GM18519 (cell line): Measurements from ENCODE around the gene FAM13A.
"Not testable (repeated sequence)": the region's sequence is repeated elsewhere in the genome, so short reads cannot be mapped to it uniquely, and the experiment has no call there.

Source experiments
- ATAC-seq: cut with Tn5 transposase; IDR thresholded peaks from one replicate; pipeline ENCODE4 v1.9.1; 2021; ENCODE audit warnings: mild to moderate bottlenecking, moderate library complexity; ENCODE audit not compliant: unreplicated experiment, low FRiP score

Gene FAM13A

GRCh38 chr4:89044147-89044900 is 12.7 kb downstream of the FAM13A start:
- no peak for ATAC-seq

GRCh38 chr4:89042055-89042454 is 14.9 kb downstream of the FAM13A start:
- no peak for ATAC-seq

DNA sequence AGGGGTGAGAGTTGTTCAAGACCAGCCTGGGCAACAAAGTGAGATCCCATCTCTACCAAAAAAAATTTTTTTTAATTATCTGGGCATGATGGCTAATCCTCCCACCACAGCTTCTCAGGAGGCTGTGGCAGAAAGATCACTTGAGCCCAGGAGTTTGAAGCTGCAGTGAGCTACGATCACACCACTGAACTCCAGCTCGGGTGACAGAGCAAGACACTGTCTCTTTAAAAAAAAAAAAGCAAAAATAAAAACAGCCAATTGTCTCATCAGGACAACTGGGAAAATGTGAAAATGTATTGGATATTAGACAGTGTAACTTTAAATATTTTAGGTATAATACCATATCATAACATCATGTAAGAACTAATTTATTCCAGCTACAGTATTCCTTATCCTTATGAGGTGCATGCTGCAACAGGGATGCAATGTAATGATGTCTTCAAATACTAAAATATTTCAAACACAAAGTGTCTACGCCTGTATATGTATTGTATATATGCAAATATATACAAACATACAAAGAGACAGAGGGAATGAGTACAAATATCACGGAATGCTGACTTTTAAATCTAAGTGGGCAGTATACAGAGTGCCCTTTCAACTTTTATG is 17.2 kb downstream of the FAM13A start:
- no peak for ATAC-seq

- no peak for ATAC-seq
Observed at GRCh38 chr4:89036535-89036934, 20.4 kb downstream of the FAM13A start.

GRCh38 chr4:89031272-89031671 is 25.7 kb downstream of the FAM13A start:
- ATAC-seq = no peak

DNA sequence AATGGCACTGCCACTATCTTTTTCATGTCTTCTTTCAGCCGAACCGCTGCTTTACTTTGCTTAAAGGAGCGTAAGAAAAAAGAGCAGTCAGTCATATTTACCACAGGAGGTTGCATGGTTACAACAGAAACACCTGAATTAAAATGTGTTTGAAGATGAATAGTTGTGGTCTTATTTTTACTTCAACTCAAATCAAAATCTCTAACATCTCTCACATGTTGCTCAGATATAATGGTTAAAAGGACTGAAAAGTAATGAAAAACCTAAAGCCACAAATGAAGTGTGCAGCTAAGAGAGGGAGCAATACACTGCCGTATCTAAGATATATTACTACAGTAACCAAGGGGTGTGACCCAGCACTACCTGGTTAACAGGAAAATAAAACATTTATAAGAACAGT is 27.4 kb downstream of the FAM13A start:
- ATAC-seq = no peak

DNA sequence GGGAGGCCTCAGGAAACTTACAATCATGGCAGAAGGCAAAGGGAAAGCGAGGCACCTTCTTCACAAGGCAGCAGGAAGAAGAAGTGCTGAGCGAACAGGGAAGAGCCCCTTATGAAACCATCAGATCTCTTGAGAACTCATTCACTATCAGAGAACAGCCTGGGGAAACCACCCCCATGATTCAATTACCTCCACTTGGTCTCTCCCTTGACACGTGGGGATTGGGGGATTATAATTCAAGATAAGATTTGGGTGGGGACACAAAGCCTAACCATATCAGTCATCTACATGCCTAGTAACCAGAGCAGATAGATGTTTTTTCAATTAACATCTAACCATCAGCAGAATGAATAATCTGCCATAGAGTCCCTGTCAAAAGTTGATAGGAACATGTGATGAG is 30.4 kb downstream of the FAM13A start:
- ATAC-seq = no peak

DNA sequence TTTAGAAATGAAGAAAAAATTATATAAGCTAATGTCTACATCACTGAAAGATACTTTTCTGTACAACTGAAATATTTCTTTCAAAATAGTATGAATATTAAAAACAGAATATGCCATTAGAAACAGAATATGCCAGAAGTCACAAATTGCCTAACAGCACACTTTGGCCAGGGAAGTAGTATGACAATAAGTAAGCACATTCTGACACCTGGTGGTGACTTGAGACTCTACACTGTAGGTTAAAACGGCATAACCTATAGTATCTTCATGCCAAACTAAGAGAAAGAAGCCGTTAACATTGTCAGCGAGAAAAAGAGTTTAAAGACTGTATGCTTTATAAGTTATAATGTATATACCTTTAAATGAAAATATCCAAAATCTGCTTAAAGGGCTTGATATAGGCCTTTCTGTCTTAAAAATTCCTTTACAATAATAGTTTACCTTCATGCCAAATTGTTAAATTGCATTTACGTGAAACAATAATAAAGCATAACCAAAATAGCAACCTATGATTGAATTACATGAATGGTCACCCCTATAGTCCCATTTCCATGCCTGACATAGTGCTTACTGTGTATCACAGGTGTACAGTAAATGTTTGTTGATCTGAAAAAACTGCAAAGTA is 32.8 kb downstream of the FAM13A start:
- ATAC-seq = peak; percentile 97

GRCh38 chr4:89023140-89023539 is 33.8 kb downstream of the FAM13A start:
- ATAC-seq = no peak

- no peak for ATAC-seq
Observed at GRCh38 chr4:89022426-89023128, 34.4 kb downstream of the FAM13A start.

DNA sequence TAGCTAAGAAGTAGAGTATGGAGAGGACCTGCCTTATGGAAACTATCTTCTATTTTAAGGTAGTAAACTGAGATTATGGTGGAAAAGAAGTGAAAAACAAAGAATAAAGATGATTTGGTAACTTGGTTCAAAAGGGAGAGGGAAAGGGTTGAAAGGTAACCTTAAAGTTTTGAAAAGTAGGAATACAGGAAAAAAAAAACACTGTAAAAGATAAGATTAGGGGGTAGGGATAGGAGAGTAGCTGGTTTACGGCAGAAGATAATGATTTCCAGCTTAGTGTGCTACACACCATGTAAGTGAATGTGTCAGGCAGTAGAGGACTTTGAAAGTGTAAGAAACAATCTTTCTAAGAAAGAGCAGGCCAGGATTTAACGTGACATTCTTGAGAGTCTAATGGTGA is 35.3 kb downstream of the FAM13A start:
- no peak for ATAC-seq

DNA sequence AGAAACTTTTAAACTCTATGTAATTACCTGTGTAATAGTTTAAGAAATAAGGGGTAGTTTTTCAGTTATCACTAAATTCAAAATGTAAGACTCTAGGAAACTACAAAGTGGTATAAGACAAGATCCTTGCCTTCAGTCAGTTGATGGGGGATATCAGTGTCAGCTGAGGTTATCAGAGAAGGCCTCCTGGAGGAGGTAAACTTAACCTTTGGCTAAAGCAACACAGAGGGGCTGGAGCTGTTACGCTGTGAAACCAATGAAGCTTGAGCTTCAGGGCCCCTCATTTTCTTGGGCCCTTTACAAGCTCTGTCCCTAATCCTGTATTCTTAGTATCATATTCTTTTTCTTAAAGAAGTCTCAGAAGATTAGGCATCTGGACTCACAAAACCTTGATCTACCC is 35.9 kb downstream of the FAM13A start:
- ATAC-seq = no peak

- ATAC-seq = not testable (repeated sequence)
Observed at GRCh38 chr4:89014897-89015296, 42.1 kb downstream of the FAM13A start.

DNA sequence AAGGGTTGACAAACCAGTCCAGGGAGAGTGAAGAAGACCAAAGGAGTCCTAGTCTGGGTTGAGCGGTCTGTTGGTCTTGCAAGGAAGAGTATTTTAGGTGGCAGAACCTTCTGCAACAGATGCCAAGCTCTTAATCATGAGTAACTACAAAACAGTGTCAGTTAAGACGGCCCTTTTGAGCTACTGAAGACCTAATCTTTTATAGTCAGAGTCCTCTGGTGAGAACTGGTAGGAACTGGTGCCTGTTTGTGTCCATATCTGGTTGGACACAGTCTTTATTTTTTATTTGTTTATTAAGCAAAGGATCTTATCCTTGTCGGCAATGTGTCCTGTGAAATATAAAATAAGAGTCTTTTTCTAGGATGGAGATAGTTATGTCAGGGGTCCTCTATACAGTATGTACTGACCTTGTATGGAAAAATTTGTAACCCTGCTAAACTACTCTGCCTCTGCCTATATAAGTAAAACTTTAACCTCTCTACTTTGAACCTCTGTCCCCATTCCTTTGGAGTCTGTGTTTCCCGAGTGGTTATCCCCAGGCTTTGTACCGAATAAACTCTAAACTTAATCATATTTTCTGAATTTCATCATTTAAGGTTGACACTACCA is 47.1 kb downstream of the FAM13A start:
- ATAC-seq = no peak

DNA sequence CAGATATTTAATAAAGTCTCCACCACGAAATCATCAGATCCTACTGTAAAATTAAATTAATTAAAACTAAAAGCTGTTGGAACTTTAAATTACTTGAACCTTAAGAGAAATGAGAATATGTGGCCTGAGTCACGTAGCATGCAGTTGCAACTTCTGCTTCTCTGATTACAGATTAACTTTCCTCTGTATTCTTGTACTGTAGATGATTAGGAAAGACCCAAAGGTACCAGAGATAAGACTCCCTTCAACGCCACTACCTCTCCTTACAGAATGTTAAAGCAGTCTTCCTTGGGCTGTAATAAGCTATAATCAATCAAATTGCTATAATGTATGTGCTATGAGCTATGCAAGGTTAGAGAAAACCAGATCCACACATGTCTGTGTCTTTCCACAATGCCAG is 47.9 kb downstream of the FAM13A start:
- ATAC-seq = no peak

- no peak for ATAC-seq
Observed at GRCh38 chr4:89008166-89008565, 48.8 kb downstream of the FAM13A start.

DNA sequence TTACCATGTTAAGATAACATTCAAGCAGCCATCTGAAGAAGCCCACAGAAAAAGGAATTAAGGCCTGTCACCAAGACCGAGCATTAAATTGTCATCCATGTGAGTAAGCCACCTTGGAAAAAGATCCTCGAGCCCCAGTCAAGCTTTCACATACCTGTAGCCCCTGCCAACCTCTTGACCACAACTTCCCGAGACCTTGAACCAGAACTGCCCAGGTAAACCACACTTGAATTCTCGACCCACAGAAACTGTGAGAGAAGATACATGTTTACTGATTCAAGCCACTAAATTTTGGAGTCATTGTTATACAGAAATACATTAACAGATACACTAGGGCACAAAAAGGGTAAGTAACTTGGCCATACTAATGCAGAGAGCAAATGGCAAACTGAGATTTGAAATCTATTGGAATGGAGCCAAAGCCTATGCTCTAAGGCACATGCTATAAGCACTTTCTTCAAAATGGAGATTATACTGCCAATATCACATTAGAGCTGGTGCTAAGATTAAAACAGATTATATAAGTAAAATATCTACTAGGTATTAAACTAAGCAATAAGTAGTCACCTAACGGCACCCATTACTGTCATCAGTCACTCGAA is 49.5 kb downstream of the FAM13A start:
- no peak for ATAC-seq

- ATAC-seq = no peak
Observed at GRCh38 chr4:89006307-89006706, 50.7 kb downstream of the FAM13A start.

DNA sequence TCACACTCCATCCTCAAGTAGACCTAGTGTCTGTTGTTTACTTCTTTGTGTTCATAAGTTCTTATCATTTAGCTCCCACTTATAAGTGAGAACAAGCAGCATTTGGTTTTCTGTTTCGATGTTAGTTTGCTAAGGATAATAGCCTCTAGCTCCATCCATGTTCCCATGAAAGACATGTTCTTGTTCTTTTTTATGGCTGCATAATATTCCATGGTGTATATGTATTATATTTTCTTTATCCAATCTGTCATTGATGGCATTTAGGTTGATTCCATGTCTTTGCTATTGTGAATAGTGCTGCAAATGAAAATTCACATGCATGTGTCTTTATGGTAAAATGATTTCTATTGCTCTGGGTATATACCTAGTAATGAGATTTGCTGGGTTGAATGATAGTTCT is 51.9 kb downstream of the FAM13A start:
- not testable (repeated sequence) for ATAC-seq

DNA sequence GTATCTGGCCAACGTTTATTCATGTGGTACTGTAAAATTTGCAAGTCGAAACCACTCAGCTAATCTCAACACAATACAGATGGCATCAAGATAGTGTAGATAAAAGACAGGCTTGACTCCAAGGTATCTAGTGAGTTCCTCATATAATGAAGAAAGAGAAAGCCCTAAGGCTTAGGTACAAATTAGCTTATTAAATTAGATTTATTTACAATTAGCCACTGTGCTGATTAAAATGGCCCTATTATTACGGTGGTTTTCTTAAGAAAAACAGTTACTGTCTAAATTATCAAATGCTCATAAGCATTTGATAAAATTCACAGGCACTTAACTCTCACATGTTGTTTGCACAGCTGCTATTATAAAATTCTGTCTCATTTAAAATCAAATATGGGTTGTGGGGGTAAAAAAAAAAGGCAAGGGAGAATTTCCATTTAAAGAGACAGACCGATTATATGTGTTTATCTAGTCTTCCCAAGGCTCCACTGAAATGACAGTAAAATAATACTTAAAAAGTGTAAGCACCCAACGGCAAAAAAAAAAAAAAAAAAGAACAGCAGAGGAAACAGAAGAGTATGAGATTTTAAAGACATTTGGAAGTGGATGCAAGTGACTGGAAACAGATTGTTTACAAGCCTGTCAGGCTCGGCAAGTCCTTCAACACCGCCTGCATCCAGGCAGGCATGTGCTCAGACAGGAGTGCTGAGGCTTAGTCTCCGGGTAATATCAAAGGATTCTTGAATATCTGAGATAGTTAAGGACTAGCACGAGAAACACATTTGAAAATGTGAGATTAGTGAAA is 55.1 kb downstream of the FAM13A start:
- ATAC-seq = no peak
